Middle frontal gyrus (tissue), 1 donor: ENCODE measurements around the gene GGACT.
A peak's percentile ranks its signal among the peaks of the same experiment; 100 is the strongest.

ENCODE experiments used
- DNase-seq: peaks from one replicate; pipeline ENCODE4 v3.0.0-alpha.2; 2015; ENCODE audit warnings: low spot score; ENCODE audit errors: extremely low spot score

GGACT gene

DNA sequence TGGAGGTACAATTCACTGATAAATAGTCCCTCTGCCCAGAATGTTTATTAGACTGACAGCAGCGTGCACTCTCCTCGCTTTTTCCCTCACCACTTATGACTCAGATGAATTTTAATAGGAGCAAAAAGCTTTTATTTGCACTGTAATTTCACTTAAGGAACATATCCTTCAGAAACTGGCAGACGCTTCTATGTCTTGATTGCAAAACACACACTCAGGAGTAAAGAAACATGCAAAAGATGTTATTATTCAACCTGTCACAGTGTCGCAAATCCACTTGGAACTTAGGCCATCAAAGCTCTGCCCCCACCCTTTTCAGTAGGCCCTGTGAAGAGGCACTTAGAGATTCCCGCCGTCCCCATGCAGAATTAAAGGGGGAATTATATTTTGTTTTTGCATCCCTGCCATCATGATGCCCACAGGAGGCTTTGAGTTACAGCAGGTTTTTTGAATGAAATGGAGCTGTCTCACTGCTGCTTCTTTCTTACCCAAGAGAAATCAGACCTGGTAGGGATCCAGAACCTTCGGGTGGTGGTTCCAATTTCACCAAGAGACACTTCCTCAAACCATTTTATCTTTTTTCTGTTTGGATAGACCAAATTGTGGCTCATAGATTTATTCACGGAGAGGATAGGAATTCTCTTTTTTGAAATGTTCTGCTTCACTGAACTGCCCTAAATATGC, 74.5 kb downstream of the GGACT start:
- DNase-seq = no peak

DNA sequence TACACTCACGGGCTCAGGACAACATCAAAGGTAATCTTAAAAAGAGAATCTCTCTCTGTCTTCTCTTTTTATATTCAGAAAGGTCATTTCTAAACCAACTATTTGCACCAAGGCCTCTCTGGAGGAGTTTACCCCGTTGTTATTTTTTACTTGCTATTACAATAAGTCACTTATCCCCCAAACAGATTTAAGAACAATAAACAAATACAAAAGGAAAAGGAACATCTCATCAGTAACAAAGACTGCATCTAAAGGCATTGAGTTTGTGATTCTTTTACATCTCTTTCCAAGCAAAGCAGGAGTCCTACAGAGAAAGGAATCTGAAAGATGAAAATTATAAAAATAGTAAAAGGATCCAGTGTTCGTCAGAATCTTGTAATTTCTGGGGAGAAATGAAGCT, 75.4 kb downstream of the GGACT start:
- peak; percentile 26 for DNase-seq

DNA sequence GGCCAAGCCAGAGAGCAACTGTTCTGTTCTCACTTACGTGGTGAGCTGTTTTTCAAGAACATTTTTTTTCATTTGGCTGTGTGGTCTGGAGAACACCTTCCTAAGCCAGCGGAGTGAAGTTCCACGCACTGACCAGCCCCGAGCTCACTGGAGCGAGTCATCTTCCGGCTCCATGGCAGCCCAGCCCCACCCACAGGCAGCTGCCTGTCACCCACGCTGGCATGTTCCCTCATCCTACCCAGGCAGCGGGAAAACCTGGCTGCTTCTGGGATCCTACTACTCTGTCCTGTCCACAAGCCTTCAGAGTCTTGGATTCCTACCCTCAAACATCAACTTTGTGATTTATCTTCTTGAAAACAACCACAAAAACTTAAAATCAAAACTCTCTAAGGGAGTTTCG, 76.2 kb downstream of the GGACT start:
- DNase-seq = no peak

DNA sequence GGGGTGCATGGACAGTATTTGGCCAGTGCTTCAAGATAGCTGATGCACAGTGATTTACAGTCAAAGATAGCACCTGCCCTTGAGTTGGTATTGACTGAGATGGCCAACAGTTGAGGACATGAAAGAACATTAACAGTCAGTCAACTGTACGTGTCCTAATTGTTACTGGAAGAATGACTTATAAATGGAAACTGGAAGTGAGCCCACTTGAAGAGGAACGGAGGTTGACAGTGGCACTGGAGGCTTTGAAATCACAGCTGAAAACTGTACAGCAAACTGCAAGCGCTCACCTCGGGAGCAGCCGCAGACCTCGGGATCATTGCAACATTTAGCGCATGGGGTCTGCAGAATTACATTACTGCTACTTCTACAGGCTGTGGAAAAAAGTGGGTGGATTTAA, 77.1 kb downstream of the GGACT start:
- no peak for DNase-seq

DNA sequence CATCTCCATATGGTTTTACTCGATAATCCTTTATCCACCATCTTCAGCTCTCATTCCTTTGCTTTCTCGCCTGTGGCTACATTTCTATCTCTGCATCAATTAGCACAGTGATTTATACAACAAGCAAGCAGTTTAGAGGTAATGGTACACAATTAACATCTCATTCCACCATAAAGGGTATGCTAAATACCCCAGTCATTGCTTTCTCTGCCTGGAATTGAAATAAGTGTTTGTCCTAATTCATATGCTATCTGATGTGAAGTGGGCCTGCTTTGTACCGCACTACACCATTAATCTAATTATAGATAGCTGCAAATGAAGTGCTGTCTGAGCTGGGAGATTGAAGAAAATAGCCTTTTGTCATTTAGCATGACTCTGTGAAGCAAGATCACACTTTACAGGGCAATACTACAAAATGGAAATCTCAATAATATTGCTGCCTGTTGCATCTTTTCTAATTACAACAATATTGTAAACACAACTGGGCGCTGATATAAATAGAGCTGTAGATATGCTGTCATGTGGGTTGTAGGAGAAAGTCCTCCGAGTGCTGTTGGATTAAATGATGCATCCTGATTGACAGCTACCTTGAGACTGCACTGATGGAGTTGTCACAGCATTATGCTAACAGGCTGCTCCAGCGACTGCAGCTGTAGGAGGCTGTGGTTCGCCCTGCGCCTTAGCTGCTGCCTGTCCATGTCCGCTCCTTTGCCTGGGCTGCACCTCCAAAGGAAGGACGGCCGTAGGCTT, 78.2 kb downstream of the GGACT start:
- DNase-seq = no peak

DNA sequence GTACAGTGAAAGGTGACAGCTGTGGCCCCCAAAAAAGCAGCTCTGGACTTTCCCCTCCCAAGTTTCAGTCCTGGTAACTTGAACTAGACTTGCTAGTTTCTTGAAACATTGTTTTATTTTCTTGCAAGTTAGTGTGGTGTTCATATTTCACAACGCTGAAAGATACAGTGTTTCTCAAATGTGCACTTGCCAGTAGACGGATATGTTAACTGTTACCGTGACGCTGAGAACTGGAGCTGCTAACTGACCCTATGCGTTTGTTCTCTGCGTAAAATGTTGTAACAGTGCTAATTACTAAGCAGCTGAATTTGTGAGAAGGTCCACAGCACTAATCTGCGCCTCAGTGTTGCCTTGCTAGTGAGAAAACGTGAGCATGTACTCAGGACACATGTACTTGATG, 79.6 kb downstream of the GGACT start:
- no peak for DNase-seq

DNA sequence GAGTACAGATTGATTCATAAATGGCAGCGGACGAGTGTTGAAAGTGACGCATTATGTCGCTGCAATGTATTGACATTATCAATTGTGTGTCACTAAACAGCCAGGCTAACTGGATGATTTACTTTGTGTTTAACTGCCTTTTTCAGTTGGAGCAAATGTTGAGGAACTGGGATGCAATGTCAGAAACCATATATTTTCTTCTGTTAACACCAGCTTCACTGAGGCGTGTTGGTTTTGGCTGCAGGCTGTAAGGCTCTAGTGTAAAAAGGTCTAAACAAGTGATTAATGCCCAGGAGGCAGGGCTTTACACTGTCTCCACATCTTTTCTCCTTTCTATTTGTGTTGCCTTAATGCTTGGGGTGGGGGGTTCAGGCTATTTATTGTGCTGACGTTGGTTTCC, 80.1 kb downstream of the GGACT start:
- no peak for DNase-seq

DNA sequence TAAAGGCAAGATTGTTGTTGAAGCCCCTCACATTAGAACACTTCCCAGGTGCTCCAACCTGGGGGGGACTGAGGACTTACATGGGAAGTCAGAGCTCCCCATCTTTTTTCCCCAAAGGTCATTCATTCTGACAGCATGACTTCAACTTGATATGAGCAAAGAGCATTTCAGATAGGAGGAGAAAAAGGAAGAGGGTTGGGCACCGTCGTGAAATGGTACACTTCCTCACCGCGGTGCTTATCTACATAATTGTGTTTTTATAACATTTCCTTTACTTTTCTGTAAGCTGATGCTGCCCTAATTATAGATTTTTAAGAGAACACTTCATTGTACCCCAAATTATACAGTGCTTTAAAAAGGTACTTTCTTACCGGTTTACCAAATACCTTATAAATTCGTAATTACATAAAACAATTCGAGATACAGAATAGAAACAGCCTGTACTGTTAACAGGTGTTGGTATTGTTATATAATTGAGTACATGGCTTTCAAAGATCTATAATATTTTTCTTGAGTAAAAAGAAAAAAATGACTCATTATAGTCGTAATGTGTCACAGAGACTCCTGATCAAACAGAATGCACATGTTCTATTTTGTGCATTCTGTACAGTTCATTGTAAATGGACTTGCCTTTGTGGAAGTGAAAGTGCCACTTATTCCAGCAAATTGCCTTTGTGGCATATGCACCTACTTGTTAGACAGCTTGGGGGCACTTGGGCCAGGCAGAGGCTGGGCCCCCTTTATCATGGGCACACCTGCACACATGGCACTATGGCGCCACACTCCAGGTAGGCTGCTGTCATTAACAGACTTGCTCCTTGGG, 81.8 kb downstream of the GGACT start:
- no peak for DNase-seq

DNA sequence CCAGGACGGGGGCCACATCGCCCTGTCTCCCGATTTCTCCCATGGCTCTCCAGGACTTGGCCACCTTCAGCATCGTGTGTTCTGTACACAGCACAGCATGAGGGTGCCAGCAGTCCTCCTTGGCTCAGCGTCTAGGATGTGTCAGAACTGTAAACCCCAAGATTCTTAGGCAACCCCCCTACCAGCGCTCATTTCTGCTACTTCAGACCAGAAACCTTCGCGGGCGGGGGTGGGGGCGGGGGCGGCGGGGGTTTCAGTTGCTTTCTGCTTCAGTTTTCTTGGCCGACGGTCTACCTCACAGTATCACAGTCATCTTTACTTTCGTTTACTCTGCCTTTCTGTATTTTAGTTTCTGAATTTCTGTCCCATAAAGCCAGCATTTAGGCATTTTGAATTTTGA, 82.4 kb downstream of the GGACT start:
- DNase-seq = no peak

DNA sequence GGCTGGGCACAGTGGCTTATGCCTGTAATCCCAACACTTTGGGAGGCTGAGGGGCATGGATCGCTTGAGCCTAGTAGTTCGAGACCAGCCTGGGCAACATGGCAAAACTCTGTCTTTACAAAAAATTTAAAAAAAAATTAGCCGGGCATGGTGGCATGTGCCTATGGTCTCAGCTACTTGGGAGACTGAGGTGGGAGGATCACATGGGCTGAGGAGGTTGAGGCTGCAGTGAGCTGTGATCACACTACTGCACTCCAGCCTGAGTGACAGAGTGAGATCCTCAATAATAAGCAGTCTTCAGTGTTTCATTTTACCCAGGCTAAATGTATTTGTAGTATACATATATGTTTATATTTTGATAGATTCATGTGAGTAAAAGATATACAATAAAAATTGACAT, 85.0 kb downstream of the GGACT start:
- no peak for DNase-seq

DNA sequence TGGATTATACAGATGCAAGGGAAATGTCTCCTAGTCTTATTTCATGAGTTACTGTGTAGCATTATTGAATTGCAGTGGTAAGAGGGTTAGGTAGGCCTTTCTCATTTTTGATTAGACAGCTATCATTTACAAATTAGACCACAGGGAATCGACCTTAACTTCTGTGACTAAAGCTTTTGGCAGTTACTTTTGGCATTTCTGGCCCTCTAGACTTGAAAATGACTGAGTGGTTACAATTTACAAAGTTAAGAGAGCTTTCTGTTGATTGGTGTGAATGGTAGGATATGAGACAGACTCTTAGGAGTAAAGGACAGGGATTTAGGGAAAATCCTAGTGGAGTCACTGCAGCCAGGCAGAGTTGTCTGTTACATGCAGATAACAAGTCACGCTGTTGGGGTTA, 86.1 kb downstream of the GGACT start:
- DNase-seq = no peak

DNA sequence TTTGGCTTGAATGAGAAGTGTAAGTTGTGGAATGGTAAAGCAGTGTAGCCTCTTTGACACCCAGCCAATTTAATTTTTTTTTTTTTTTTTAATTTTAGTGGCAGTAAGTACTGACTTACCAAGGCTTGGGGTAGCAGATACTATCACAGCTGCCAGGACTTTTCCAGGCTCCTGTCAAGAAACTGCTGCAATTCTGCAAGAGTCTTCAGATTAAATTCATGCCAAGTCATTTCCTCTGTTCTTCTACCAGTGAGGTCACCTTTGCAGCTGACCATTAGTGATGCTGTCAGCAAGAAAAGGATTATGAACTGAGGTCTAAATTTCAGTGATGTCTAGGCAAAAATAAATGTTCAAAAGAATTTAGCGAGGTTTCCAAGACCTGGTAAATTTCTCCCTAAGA, 91.2 kb downstream of the GGACT start:
- DNase-seq = no peak

DNA sequence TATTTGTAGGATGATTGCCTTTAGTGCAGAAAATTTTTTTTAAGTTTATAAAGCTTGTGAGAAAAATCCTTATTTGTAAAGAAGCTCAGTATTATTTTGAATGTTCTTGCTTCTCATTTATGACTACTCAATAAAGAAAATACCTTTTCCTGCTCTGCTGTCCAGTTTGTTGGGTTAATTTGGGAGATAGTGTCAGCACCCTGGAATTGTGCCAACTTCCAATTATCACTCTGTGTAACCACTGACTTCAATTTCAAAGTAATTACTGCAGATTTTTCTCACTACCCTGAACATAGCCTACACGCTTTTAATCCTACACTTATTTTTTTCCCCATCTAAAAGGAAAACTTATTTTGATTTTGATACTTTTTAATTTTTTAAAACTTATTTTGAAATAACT, 93.1 kb downstream of the GGACT start:
- DNase-seq = no peak

DNA sequence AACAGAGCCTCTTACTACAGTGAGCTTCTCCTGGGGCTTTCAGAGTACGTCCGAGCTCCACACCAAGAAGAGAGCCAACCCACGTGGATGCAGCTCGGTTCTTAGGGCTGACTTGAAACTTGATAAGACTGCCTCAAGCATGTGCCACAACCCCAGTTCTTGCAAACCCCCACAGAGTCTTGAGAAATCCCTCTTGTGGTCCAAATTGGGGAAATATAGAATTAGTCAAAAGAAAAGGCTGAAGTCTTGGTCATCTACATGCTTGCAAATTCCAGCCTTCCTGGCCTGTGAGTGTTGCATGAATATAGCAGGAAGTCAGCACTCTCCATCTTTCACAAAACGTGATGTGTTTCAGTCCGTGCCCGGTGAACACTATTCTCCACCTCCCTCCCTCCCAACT, 95.2 kb downstream of the GGACT start:
- no peak for DNase-seq

DNA sequence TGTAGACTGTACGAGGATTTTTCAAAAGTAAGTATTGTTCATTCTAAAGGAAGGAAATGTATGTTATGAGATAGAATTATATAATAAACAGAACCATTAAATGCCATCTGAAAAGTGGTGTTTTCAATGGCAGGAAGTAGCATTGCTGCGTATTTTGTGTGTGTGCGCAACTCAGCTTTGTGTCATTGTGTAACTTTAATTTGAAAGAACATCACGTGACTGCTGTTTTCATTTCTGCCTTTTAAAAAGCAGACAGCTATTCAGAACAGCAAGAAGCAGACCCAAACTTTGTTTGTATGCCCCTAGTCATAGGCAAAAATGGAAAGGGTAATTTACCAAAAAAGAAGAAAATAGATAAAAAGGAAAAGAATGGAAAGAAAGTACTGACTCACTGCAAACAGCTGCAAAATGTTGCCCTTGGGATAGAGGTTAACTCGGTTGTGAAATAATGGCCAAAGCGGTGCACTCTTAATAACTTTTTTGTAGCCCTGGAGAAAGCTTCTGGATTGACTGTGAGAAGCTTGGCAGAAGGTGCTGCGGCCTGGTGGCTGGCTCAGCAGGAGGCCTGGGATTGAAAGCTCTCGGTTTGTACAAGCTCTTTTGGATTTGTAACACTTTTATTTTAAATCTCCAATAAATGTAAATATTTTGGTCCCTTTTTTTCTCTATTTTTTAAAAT, 97.3 kb downstream of the GGACT start:
- no peak for DNase-seq

DNA sequence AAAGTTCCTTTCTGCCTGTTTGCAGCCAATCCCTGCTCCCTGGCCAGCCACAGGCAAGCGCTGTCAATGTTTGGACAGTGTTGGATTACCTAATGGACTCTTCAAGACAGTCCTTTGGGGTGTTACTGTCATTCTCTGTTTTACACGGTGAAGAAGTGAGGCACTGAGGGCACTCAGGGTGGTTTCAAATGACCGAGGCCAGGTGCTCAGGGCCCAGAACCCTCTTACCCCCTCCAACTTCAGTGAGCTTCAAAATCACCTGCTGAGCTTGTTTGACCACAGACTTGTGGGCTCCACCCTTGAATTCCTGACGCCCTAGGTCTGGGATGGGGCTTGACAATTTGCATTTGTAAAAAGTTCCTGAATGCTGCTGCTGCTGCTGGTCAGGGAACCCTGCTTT, 97.9 kb downstream of the GGACT start:
- no peak for DNase-seq

DNA sequence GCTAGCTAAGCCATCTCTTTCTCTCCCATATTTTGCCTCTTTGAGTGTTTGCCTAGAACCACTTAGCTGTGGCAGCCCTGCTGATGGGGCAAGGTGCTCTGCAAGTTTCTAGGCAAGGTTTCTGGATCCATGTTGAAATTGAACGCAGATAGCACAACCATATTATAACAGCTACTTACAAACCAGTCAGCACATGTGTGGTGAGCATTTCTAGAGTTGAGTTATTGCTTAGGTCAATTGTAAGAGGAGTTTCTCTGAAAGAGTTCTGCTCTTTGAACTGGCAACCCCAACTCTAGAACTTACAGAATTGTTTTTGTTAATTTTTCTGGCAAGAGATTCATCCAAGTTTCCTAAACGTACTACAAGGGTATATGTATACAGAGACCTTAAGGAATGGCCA, 103.3 kb downstream of the GGACT start:
- no peak for DNase-seq

DNA sequence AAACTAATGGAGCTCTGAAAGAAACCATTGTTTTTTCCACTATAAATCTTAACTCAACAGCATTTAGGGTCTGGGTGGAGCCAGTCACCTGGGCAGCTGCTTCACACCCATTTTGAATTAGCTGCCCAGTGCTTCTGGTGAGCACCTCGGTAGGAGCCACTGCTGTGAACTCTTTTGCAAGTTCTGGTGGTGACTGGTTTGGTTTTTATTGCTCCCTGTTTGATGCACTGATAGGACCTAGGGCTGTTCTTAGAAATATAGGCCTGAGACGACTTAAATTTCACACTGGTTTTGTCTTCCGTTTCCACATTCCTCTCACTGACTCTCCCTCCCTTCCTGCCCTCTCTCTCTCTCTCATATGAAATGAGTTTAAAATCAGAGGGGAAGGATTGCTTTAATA, 103.9 kb downstream of the GGACT start:
- no peak for DNase-seq

DNA sequence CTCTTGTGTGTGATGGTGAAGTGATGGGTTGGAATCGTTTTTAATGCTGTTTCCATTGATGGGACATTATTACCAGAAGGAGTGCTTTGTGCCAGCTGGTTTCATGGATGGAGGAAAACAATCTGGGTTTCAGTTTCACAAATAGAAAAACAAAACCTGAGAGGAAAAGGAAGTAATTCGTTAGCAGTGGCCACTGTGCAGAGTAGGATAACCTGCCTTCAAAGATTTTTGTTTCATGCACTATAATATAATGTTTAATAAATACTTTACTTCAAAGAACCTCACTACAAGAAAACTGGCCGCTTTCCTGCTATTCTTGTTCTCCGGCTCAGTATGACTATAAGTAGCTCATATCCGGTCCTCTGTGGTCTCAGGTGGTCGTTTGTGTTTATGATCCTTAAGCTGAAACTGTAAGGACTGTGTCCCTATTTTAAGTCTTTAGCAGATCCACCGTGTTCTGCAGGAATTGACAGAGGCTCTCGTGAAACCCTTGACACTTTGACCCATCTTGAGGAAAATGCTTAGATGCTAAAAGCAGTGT, 104.7 kb downstream of the GGACT start:
- no peak for DNase-seq

DNA sequence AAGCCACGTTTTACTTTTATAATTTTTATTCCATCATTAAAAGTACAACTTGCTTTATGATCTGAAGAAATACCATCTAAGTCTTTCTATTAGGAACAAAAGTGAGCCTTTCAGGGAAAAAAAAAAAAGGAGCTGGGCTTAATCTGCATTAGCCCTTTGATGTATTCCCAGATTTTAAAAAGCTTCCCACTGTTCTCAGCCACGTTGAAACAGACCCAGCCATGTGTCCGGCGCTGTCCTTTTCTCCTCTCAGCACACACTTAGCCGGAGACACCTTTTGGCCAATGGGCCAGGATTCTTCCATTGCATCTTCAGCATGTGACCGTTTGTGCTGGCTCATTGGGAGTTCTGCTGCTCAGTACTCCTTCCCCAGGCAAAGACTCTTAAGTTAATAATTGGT, 105.5 kb downstream of the GGACT start:
- no peak for DNase-seq

DNA sequence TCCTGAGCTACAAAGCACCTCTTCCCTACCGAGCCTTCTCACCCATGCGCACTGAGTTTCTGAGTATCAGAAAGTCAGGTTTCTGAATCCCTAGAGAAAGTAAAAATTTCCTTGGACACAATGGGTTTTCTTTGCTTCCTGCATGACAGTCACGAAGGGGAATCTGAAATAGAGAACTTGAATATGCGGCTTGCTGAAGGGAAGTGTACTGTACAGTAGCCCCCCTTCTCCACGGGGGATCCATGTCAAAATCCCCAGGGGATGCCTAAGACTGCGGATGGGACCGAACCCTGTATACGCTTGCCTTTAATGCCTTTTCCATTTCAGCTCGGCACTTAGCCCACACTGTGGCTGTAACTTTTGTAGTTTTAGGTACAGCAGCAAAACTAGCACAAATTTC, 107.9 kb downstream of the GGACT start:
- DNase-seq = no peak
